Gastroesophageal sphincter (tissue), 3 donors: ENCODE data around the gene UPK1B.

Source experiments
- EP300 ChIP-seq: sonication (generic); formaldehyde crosslinking; IDR thresholded peaks from one replicate; pipeline ENCODE4 v1.6.1; 2017; ENCODE audit warnings: antibody characterized with exemption, mild to moderate bottlenecking
- POLR2A ChIP-seq, 2 donors: fragments of 450-650 bp; IDR thresholded peaks; one replicate each; pipeline ENCODE4 v1.6.1; 2017; ENCODE audit warnings: antibody characterized with exemption in 2 of 2, mild to moderate bottlenecking in 2 of 2, moderate library complexity in 1 of 2
- POLR2AphosphoS5 ChIP-seq: sonication (generic); formaldehyde crosslinking; IDR thresholded peaks from one replicate; pipeline ENCODE4 v1.6.1; 2017; ENCODE audit warnings: antibody characterized with exemption
- TF ChIP-seq, protein P1 (sequence below), 4 experiments: fragments of 200-600 bp in 2 of 4; fragments of 450-650 bp in 2 of 4; sonication (generic) in 1 of 4; IDR thresholded peaks; one replicate each; pipeline ENCODE4 v1.5.1; 2017 to 2019; ENCODE audit warnings: antibody characterized with exemption in 4 of 4, mild to moderate bottlenecking in 2 of 4, moderate library complexity in 2 of 4

DNA sequence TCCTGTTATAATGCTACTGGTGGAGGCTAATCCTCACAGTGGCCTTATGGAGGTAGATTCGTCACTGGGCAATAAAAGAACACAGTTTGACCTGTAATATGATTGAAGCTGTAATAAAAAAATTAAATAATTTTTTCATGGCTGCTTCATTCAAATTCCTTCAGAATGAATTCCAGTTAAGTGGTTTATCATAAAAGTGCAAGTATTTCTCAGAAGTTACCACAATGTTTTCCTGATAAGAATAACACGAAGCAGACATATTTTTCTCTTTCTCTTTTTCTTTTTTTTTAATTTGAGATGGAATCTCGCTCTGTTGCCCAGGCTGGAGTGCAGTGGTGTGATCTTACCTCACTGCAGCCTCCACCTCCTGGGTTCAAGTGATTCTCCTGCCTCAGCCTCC, 51.7 kb downstream of the UPK1B start:
- TF ChIP-seq, protein P1, sequence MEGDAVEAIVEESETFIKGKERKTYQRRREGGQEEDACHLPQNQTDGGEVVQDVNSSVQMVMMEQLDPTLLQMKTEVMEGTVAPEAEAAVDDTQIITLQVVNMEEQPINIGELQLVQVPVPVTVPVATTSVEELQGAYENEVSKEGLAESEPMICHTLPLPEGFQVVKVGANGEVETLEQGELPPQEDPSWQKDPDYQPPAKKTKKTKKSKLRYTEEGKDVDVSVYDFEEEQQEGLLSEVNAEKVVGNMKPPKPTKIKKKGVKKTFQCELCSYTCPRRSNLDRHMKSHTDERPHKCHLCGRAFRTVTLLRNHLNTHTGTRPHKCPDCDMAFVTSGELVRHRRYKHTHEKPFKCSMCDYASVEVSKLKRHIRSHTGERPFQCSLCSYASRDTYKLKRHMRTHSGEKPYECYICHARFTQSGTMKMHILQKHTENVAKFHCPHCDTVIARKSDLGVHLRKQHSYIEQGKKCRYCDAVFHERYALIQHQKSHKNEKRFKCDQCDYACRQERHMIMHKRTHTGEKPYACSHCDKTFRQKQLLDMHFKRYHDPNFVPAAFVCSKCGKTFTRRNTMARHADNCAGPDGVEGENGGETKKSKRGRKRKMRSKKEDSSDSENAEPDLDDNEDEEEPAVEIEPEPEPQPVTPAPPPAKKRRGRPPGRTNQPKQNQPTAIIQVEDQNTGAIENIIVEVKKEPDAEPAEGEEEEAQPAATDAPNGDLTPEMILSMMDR (IDR thresholded peaks at IDR 0.05) = no peak
- TF ChIP-seq POLR2A (IDR thresholded peaks at IDR 0.05) (no peak), EP300 (no peak), POLR2AphosphoS5 (no peak)
